ENCODE measurements around the gene FIGLA. TPM values are rescaled to one million over a fixed set of nuclear protein-coding genes. Genes with fewer than 3 reads are reported as not detected.

FIGLA gene
- total and polyA plus RNA-seq, 2 of the 8 experiments (the other 6 are each of a cell fraction or from before 2014, with no cell fraction given) = not detected

- TF ChIP-seq, protein P1, sequence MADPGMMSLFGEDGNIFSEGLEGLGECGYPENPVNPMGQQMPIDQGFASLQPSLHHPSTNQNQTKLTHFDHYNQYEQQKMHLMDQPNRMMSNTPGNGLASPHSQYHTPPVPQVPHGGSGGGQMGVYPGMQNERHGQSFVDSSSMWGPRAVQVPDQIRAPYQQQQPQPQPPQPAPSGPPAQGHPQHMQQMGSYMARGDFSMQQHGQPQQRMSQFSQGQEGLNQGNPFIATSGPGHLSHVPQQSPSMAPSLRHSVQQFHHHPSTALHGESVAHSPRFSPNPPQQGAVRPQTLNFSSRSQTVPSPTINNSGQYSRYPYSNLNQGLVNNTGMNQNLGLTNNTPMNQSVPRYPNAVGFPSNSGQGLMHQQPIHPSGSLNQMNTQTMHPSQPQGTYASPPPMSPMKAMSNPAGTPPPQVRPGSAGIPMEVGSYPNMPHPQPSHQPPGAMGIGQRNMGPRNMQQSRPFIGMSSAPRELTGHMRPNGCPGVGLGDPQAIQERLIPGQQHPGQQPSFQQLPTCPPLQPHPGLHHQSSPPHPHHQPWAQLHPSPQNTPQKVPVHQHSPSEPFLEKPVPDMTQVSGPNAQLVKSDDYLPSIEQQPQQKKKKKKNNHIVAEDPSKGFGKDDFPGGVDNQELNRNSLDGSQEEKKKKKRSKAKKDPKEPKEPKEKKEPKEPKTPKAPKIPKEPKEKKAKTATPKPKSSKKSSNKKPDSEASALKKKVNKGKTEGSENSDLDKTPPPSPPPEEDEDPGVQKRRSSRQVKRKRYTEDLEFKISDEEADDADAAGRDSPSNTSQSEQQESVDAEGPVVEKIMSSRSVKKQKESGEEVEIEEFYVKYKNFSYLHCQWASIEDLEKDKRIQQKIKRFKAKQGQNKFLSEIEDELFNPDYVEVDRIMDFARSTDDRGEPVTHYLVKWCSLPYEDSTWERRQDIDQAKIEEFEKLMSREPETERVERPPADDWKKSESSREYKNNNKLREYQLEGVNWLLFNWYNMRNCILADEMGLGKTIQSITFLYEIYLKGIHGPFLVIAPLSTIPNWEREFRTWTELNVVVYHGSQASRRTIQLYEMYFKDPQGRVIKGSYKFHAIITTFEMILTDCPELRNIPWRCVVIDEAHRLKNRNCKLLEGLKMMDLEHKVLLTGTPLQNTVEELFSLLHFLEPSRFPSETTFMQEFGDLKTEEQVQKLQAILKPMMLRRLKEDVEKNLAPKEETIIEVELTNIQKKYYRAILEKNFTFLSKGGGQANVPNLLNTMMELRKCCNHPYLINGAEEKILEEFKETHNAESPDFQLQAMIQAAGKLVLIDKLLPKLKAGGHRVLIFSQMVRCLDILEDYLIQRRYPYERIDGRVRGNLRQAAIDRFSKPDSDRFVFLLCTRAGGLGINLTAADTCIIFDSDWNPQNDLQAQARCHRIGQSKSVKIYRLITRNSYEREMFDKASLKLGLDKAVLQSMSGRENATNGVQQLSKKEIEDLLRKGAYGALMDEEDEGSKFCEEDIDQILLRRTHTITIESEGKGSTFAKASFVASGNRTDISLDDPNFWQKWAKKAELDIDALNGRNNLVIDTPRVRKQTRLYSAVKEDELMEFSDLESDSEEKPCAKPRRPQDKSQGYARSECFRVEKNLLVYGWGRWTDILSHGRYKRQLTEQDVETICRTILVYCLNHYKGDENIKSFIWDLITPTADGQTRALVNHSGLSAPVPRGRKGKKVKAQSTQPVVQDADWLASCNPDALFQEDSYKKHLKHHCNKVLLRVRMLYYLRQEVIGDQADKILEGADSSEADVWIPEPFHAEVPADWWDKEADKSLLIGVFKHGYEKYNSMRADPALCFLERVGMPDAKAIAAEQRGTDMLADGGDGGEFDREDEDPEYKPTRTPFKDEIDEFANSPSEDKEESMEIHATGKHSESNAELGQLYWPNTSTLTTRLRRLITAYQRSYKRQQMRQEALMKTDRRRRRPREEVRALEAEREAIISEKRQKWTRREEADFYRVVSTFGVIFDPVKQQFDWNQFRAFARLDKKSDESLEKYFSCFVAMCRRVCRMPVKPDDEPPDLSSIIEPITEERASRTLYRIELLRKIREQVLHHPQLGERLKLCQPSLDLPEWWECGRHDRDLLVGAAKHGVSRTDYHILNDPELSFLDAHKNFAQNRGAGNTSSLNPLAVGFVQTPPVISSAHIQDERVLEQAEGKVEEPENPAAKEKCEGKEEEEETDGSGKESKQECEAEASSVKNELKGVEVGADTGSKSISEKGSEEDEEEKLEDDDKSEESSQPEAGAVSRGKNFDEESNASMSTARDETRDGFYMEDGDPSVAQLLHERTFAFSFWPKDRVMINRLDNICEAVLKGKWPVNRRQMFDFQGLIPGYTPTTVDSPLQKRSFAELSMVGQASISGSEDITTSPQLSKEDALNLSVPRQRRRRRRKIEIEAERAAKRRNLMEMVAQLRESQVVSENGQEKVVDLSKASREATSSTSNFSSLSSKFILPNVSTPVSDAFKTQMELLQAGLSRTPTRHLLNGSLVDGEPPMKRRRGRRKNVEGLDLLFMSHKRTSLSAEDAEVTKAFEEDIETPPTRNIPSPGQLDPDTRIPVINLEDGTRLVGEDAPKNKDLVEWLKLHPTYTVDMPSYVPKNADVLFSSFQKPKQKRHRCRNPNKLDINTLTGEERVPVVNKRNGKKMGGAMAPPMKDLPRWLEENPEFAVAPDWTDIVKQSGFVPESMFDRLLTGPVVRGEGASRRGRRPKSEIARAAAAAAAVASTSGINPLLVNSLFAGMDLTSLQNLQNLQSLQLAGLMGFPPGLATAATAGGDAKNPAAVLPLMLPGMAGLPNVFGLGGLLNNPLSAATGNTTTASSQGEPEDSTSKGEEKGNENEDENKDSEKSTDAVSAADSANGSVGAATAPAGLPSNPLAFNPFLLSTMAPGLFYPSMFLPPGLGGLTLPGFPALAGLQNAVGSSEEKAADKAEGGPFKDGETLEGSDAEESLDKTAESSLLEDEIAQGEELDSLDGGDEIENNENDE (IDR thresholded peaks at IDR 0.05; ENCODE audit: insufficient replicate concordance, low read length) = no peak
- TF ChIP-seq SP4 (IDR thresholded peaks at IDR 0.05; ENCODE audit: low read length) (no peak), SRF (IDR thresholded peaks at IDR 0.05; ENCODE audit: low read depth, low read length) (no peak), CBX5 (IDR thresholded peaks at IDR 0.05; ENCODE audit: low read depth, low read length) (no peak)
Measured at GRCh38 chr2:70743068-70743467, 47.4 kb downstream of the FIGLA start (continued).
